GM21723 (cell line): Measurements from ENCODE around the gene KCNMB1.
"Not testable (repeated sequence)": the region's sequence is repeated elsewhere in the genome, so short reads cannot be mapped to it uniquely, and the experiment has no call there.

Experiments
- ATAC-seq: cut with Tn5 transposase; IDR thresholded peaks from one replicate; pipeline ENCODE4 v1.9.1; 2021; ENCODE audit warnings: mild to moderate bottlenecking, moderate library complexity; ENCODE audit not compliant: unreplicated experiment

The KCNMB1 gene

GRCh38 chr5:170380361-170380951, 8.7 kb downstream of the KCNMB1 start:
- no peak for ATAC-seq

DNA sequence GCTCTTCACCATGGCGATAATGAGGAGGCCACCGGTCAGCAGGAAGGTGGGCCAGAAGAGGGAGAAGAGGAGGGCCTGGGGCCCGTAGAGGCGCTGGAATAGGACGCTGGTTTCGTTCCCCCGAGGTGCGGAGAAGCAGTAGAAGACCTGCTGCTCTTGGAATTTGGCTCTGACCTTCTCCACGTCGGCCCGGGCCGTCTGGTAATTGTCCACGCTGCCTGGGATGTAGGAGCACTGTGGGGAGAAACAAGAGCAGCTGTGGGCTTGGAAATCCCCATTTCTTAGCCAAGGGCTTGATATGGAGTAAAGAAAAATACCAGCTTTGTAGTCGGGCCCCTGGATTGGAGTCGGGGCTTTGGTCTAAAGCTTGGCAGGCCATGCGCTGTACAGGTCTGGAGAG, 10.4 kb downstream of the KCNMB1 start:
- ATAC-seq: no peak

DNA sequence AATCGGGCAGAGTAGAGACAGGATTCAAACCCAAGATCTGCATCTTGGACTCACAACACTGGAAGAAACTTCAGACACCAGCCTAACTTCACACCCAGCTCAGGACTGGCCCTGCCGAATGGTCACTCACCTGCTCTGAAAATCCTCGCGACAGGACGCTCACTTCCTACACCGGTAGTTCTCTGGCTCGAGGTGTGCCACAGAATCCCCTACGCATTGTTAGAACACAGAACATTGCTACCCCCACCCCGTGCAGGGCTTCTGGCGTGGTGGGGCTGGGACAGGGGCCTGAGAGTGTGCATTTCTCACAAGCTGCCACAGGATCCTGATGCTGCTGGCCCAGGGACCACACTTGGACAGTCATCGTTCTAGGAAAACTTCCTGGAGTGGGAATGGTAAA, 12.1 kb downstream of the KCNMB1 start:
- ATAC-seq: no peak

DNA sequence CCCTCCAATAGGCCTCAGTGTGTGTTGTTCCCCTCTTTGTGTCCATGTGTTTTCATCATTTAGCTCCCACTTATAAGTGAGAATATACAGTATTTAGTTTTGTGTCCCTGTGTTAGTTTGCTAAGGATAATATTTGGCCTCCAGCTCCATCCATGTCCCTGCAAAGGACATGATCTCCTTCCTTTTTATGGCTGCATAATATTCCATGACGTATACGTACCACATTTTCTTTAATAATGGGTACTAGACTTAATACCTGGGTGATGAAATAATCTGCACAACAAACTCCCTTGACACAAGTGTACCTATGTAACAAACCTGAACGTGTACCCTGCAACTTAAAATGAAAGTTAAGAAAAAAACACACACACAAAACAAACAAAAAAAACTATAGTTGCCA, 12.6 kb downstream of the KCNMB1 start:
- ATAC-seq: not testable (repeated sequence)

- no peak for ATAC-seq
These were observed 13.9 kb downstream of the KCNMB1 start for GRCh38 chr5:170375283-170375682.

DNA sequence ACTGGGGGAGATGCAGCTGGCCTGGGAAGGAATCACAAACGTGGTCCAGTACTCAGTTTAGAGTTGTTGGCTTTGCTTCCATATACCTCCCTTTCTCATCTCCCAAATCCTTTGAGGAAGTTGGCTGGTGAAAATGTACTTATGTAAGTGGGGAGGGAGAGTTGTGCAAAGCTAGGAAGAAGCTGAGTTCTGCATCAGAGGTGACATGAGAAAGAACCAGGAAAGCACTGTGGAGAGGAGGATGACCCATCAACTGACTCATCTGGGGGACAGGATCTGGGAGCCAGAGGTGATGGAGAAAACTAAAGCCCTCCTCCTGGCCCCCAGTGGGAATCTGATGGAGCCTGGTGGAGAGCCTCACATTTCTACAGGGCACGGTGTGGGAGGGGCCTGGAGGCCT, 16.2 kb downstream of the KCNMB1 start:
- ATAC-seq: no peak

DNA sequence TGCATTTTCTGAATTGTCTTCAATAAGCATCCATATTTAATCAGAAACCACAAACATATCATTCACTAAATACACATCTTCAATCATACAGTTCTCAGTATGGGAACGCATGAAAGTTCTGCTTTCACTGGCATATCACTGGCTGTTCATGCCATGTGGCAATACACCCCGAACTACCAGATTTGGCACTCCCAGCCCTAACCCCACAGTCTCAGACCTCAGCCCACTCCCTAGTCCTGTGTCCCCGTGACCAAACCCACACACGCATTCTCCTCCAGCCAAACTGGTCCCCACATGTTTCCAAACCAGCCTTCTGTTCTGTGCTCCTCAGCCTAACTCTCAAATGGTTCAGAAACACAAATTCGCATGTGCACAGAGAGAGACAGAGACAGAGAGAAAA, 20.6 kb downstream of the KCNMB1 start:
- ATAC-seq: no peak

DNA sequence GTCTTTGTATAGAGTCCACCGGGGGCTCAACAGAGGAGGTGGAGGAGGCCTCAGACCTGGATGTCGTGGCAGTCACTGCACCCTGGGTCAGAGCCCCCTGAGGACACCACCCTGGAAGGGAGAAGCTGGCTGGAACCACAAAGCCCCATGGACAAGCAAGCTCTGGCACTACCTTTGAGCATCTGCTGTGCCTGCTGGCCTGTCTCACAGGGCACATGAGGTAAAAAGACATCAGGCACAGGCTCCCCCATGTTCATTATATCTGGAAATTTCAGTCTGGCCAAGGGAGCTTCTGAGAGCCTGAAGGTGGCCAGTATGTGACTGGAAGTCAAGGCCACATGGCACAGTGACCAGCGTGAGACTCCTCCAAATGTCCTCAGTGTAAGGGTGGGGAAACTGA, 22.9 kb downstream of the KCNMB1 start:
- ATAC-seq: no peak

DNA sequence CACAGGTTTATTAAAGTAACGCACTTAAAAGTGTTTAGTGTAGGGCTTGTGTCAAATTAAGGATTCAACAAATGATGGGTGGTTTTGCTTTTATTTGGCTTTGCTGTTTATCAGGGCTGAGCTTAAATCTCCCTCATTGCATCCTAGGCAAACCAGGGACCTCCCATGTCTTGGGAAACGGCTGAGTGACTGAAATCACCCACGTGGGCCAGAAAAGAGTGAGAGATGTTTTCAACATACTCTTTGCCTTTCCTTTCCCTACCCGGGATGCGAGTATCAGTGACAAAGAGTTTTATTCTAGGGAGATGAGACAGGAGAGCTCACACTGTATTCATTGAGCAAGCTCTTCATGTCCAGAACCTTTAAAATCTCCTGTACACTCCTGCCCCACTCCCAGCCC, 23.3 kb downstream of the KCNMB1 start:
- no peak for ATAC-seq

DNA sequence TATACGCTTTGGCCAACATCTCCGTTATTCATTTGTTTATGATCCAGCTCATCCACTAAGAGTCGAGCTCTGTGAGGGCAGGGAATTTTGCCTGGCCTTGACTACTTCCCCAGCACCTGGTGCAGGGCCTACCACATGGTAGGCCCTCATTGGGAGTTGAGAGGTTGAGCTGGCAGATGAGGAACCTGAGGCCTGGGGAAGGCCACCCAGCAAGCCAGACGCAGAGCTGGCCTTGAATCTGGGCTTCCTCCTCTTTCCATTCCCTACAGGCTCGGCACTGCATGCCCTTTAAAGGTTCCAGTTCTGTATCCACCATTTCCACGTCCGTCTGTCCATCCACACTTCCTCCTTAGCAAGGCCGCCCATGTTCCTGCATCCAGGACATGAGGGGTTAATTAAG, 24.2 kb downstream of the KCNMB1 start:
- no peak for ATAC-seq

DNA sequence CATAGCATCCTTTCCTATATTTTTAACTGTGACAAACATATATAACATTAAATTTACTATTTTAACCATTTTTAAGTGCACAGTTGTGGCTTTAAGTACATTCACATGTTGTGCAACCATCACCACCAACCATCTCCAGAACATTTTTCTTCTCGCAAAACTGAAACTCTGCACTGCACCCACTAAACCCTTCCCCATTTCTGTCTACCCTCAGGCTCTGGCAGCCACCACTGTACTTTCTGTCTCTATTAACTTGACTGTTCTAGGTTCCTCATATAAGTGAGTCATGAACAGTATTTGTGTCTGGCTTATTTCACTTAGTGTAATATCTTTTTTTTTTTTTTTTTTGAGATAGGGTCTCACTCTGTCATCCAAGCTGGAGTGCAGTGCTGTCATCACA, 25.5 kb downstream of the KCNMB1 start:
- no peak for ATAC-seq

DNA sequence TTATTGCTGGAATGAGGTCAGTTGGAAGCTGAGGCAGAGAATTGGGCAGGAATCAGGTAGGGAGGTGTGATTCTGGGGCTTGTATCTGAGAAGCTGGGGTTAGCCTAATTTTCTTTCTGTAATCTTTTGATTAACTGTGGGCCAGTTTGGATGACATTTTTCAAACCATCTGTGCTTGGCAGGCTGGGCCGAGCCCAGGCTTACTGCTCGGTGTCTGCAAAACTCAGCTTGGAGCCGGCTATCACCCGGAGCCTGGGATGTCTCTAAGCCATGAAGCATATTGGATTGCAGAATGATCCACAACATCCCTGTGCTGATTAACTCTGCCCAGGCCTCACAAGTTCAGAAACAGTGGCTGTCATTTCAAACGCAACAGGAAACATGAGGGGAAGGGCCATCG, 26.5 kb downstream of the KCNMB1 start:
- ATAC-seq: no peak

GRCh38 chr5:170362102-170362501, 27.1 kb downstream of the KCNMB1 start:
- no peak for ATAC-seq

- no peak for ATAC-seq
These were observed 27.6 kb downstream of the KCNMB1 start for GRCh38 chr5:170361616-170362015.

DNA sequence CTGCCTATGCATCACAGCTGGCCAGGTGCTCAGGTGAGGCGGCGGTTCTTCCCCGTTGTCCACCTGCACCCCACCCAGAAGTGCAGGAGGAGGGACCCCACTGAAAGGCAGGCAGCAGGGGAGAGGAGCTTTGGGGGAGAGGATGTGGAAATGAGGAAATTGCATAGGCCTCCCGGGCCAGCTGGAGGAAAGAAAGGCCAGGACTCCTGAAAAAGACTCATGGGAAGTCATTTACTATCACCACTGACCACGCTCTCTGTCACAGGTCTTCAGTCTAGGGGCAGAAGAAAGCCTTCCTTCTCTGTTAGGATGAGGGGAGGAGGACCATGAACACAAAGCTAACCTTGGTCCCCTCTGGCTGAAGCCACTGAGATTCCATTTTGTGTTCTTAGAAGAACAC, 28.1 kb downstream of the KCNMB1 start:
- no peak for ATAC-seq

DNA sequence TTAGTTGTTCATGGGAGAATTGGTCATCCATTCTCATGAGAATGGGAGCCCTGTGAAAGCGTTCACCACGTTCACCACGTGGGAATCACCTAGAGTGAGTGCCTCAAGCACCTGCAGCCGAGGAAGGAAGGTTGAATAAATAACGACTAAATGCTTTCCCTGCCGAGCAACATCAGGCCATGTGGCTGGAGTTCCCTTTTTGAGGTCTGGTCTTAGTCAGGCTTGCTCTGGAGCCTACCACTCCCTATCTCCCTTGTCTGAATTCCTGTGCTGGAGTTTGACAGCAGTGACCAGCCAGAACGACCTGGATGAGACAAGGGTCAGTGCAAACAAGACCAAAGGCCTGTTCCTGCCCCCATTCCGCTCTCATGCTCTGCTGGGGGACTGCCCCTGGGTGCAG, 28.5 kb downstream of the KCNMB1 start:
- ATAC-seq: no peak

- no peak for ATAC-seq
These were observed 31.2 kb downstream of the KCNMB1 start for GRCh38 chr5:170357955-170358444.

DNA sequence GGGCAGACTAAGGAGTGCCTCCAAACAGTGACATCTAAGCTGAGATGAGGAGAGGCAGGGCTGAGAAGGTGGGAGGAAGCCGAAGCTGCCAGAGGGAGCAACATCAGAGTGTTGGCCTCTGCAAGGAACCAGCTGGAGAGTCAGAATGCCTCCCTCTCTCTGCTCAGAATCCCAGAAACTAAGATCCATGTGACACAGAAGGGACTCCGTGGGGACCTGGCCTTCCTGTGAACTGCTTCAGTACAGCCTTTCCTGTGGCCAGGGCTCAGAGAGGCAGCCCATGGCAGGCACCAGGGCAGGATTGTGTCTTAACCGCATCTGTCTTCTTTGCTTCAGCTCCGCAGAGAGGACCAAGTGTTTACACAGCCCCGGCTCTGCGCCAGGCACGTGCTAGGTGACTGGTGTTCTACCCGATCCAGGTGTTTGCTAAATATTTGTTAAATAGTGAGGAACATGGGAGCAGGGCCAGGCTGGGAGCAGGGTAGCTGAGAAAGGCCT, 33.5 kb downstream of the KCNMB1 start:
- ATAC-seq: no peak

DNA sequence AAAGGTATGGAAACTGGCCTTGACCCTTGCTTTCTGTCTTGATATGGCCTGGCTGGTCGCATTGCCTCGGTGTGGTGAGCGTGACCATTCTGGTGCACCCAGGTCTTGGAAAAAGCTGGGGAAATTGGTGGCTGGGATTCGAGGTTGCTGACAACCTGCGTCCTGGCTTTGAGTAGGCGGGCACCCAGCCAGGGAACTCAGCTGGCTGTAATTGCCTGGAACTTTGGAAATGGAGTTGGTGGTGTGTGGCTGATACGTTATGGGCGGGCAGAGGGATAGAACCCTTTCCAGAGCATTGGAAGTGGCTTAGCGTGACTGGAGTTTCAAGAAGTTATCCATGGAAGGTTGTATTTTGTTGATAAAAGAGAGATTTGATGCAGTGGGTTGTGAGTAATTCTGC, 35.2 kb downstream of the KCNMB1 start:
- no peak for ATAC-seq

GRCh38 chr5:170353011-170353761, 36.0 kb downstream of the KCNMB1 start:
- ATAC-seq: no peak

- ATAC-seq: no peak
These were observed 41.0 kb downstream of the KCNMB1 start for GRCh38 chr5:170348137-170348633.

GRCh38 chr5:170347022-170347567, 42.1 kb downstream of the KCNMB1 start:
- ATAC-seq: no peak
